K562 (cell line): Measurements from ENCODE around the gene AP5Z1. TPM values are rescaled to one million over a fixed set of nuclear protein-coding genes. Genes with fewer than 3 reads are reported as not detected.
A peak's percentile ranks its signal among the peaks of the same experiment; 100 is the strongest.

ENCODE experiments used
- CHD7 ChIP-seq: fragments of 200-600 bp; sonication (generic); IDR thresholded peaks from one replicate; pipeline ENCODE4 v1.6.1; 2012; ENCODE audit warnings: mild to moderate bottlenecking, low read depth, low read length, inconsistent platforms
- GATA2 ChIP-seq: sonication (generic); formaldehyde crosslinking; IDR thresholded peaks from 2 replicates; pipeline ENCODE4 v1.4.0; 2020; ENCODE audit warnings: mild to moderate bottlenecking, missing genetic modification reagents
- KAT2B ChIP-seq: IDR thresholded peaks from one replicate; pipeline ENCODE4 v1.6.1; 2012; ENCODE audit warnings: low read depth, mild to moderate bottlenecking, control low read depth, inconsistent platforms, low read length, moderate library complexity
- SIN3A ChIP-seq, 2 experiments: fragments of 150-350 bp in 1 of 2; IDR thresholded peaks; 2 replicates each; pipeline ENCODE4 v1.6.1; 2011 to 2016; ENCODE audit warnings: borderline replicate concordance in 2 of 2, low read depth in 2 of 2, low read length in 2 of 2, mild to moderate bottlenecking in 2 of 2, moderate library complexity in 2 of 2; ENCODE audit not compliant: control insufficient read depth in 1 of 2
- ZNF79 ChIP-seq: fragments of 250-450 bp; sonication (Bioruptor Pico); IDR thresholded peaks from 2 replicates; pipeline ENCODE4 v1.4.0; 2020; ENCODE audit warnings: low read depth, mild to moderate bottlenecking, moderate library complexity
- polyA plus RNA-seq, 8 experiments: library from polyadenylated mRNA; depleted of rRNA in 4 of 8; stranded (reverse) in 5 of 8; unstranded in 3 of 8; fragments of >200 nt; fragmentation: Nextera tagmentation in 2 of 8; fragmentation: Illumina TruSeq in 1 of 8; extraction: Ambion mirVana in 2 of 8; extraction: Trizol in 1 of 8; gene quantifications; 2 replicates each; pipeline versions ENCODE4 v1.2.1 to v1.2.3, GENCODE V29; 2011 to 2014; ENCODE audit warnings: inconsistent platforms in 1 of 8, missing spikeins in 1 of 8
- total RNA-seq, 7 experiments: library from RNA; depleted of rRNA in 6 of 7; stranded (reverse); fragments of >200 nt in 6 of 7; fragmentation: Illumina TruSeq in 2 of 7; extraction: Trizol in 2 of 7; gene quantifications; 2 replicates each; pipeline versions ENCODE4 v1.2.1 to v1.2.3, GENCODE V29; 2011 to 2021; ENCODE audit warnings: low replicate concordance in 1 of 7

Gene AP5Z1
- total and polyA plus RNA-seq, 9 of the 15 experiments (the other 6 are each of a cell fraction or from before 2014, with no cell fraction given) = 0.06 to 31.1 (median 6.4) TPM

- TF ChIP-seq CHD7 = no peak
- peak; percentile 49 for TF ChIP-seq GATA2 (CRISPR knock-in tag)
- no peak for TF ChIP-seq ZNF79 (CRISPR knock-in tag)
- TF ChIP-seq SIN3A (IDR thresholded peaks at IDR 0.05; ENCODE audit: borderline replicate concordance in 2 of 2, control insufficient read depth in 1 of 2, low read depth in 2 of 2, low read length in 2 of 2) = no peak
- TF ChIP-seq KAT2B = no peak
Measured at GRCh38 chr7:4739528-4739992, 35.9 kb upstream of the AP5Z1 start (continued).
